NOMO-1 (cell line): Measurements from ENCODE around the gene ARHGEF19.
A peak's percentile ranks its signal among the peaks of the same experiment; 100 is the strongest.

Experiments
- DNase-seq, 2 experiments: peaks; one replicate each; lab custom pipeline; 2025; ENCODE audit not compliant: unreplicated experiment in 2 of 2; lab: John Stamatoyannopoulos, UW

The ARHGEF19 gene

GRCh38 chr1:16244650-16245285 lies 32.3 kb upstream of the ARHGEF19 start:
- no peak for DNase-seq

- DNase-seq: peak; percentile 54 to 60
Observed at GRCh38 chr1:16243936-16244649, 31.6 kb upstream of the ARHGEF19 start.

GRCh38 chr1:16243215-16243610 lies 30.8 kb upstream of the ARHGEF19 start:
- DNase-seq: no peak

- no peak for DNase-seq
Observed at GRCh38 chr1:16242556-16243214, 30.2 kb upstream of the ARHGEF19 start.

- no peak for DNase-seq
Observed at GRCh38 chr1:16241221-16241708, 28.8 kb upstream of the ARHGEF19 start.

GRCh38 chr1:16239972-16240491 lies 27.6 kb upstream of the ARHGEF19 start:
- no peak for DNase-seq

GRCh38 chr1:16237343-16237830 lies 24.9 kb upstream of the ARHGEF19 start:
- DNase-seq: no peak

- DNase-seq: peak; percentile 82 to 93
Observed at GRCh38 chr1:16236511-16237342, 24.3 kb upstream of the ARHGEF19 start, which contains the start of gene CPLANE2. CPLANE2 (minus strand) TSS chr1:16237183; CDS start chr1:16236742, 441 bp downstream.

GRCh38 chr1:16235944-16236510 lies 23.6 kb upstream of the ARHGEF19 start:
- peak; percentile 33 to 34 for DNase-seq

- DNase-seq: no peak
Observed at GRCh38 chr1:16235347-16235746, 22.9 kb upstream of the ARHGEF19 start.

- DNase-seq: no peak
Observed at GRCh38 chr1:16233431-16233830, 21.0 kb upstream of the ARHGEF19 start.

GRCh38 chr1:16232316-16232710 lies 19.9 kb upstream of the ARHGEF19 start:
- no peak for DNase-seq

- no peak for DNase-seq
Observed at GRCh38 chr1:16231331-16232315, 19.2 kb upstream of the ARHGEF19 start.

- DNase-seq: no peak
Observed at GRCh38 chr1:16230744-16231143, 18.3 kb upstream of the ARHGEF19 start.

GRCh38 chr1:16229976-16230740 lies 17.7 kb upstream of the ARHGEF19 start:
- DNase-seq: no peak

- DNase-seq: peak in 1 of 2 experiments; percentile 6
Observed at GRCh38 chr1:16226490-16227179, 14.2 kb upstream of the ARHGEF19 start.

- DNase-seq: no peak
Observed at GRCh38 chr1:16226129-16226489, 13.7 kb upstream of the ARHGEF19 start.

- no peak for DNase-seq
Observed at GRCh38 chr1:16224472-16224871, 12.0 kb upstream of the ARHGEF19 start.
